HepG2 (cell line): ENCODE measurements around the gene TTLL4. TPM values are rescaled to one million over a fixed set of nuclear protein-coding genes. Genes with fewer than 3 reads are reported as not detected.
A peak's percentile ranks its signal among the peaks of the same experiment; 100 is the strongest.

Experiments used
- ATAC-seq: fragments of 200-7000 bp; cut with Tn5 transposase; 3 replicates; pipeline ENCODE4 v1.9.1; 2020; ENCODE audit warnings: mild to moderate bottlenecking, moderate library complexity
- BruUV-seq: library from RNA; stranded (reverse); fragments of 400-500 nt; replicated peaks from 2 replicates; lab custom pipeline; 2021; lab: Mats Ljungman, UMichigan
- CTCF ChIA-PET: fragments of 300-600 bp; formaldehyde crosslinking; extraction: SDS; loops from one replicate; lab custom pipeline; 2021; ENCODE audit warnings: low total read pairs, inconsistent platforms, low intra/inter-chr PET ratio; lab: Yijun Ruan, JAX
- POLR2A ChIA-PET: fragments of 350-600 bp; sonication (Branson Sonifier 250); formaldehyde crosslinking; loops from one replicate; lab custom pipeline; 2020; ENCODE audit warnings: antibody characterized with exemption, inconsistent platforms; lab: Yijun Ruan, JAX
- DNase-seq: peaks from one replicate; pipeline ENCODE4 v3.0.0-alpha.2; 2015; ENCODE audit warnings: low spot score
- FAIRE-seq: peaks from 3 replicates; lab custom pipeline; 2011; peaks lifted over from hg19 to GRCh38; lab: Jason Lieb, UNC
- H2AFZ ChIP-seq: one replicate; pipeline ENCODE4 v1.6.1; 2011; ENCODE audit warnings: low read length, inconsistent platforms
- H3K27ac ChIP-seq: fragments of 300-600 bp; 3 replicates; pipeline ENCODE4 v1.8.0; 2011; ENCODE audit warnings: mixed run types, mild to moderate bottlenecking, mixed read lengths, low read length, inconsistent platforms; ENCODE audit not compliant: insufficient read depth; ENCODE audit errors: extremely low read length
- H3K27me3 ChIP-seq, 2 experiments: fragments of 200-600 bp in 1 of 2; 2 replicates in 1 of 2; 3 replicates in 1 of 2; pipeline versions ENCODE4 v1.6.0 to v1.8.0; 2011; ENCODE audit warnings: low read length in 2 of 2, mild to moderate bottlenecking in 2 of 2, moderate library complexity in 2 of 2, inconsistent platforms in 1 of 2; ENCODE audit not compliant: insufficient read depth in 2 of 2, control insufficient read depth in 1 of 2
- H3K36me3 ChIP-seq, 2 experiments: fragments of 200-600 bp in 1 of 2; replicated peaks in 1 of 2; 2 replicates in 1 of 2; 3 replicates in 1 of 2; pipeline versions ENCODE4 v1.5.1 to v1.8.0; 2011; ENCODE audit warnings: low read length in 2 of 2, inconsistent platforms in 1 of 2; ENCODE audit not compliant: insufficient read depth in 2 of 2, control insufficient read depth in 1 of 2
- H3K4me1 ChIP-seq: 2 replicates; pipeline ENCODE4 v1.5.1; 2012; ENCODE audit warnings: low read length, inconsistent platforms; ENCODE audit not compliant: insufficient read depth
- H3K4me2 ChIP-seq: 2 replicates; pipeline ENCODE4 v1.6.0; 2011; ENCODE audit warnings: low read depth, low read length, inconsistent platforms
- H3K4me3 ChIP-seq, 3 experiments: fragments of 200-600 bp in 1 of 3; sonication (generic), shearing (Covaris generic) in 1 of 3; replicated peaks in 1 of 3; 2 replicates each; pipeline ENCODE4 v1.5.1; 2011 to 2016; ENCODE audit warnings: low read length in 3 of 3, inconsistent platforms in 2 of 3, low read depth in 2 of 3, mild to moderate bottlenecking in 2 of 3, control low read depth in 1 of 3, mixed read lengths in 1 of 3; ENCODE audit not compliant: insufficient read depth in 1 of 3
- H3K79me2 ChIP-seq: one replicate; pipeline ENCODE4 v1.6.1; 2011; ENCODE audit warnings: low read length, inconsistent platforms; ENCODE audit not compliant: insufficient read depth
- H3K9ac ChIP-seq: 2 replicates; pipeline ENCODE4 v1.6.0; 2011; ENCODE audit warnings: mild to moderate bottlenecking, low read depth, low read length, inconsistent platforms; ENCODE audit not compliant: insufficient read depth
- H3K9me3 ChIP-seq: 2 replicates; pipeline ENCODE4 v1.5.1; 2012; ENCODE audit warnings: mild to moderate bottlenecking, low read length
- H4K20me1 ChIP-seq: 2 replicates; pipeline ENCODE4 v1.6.0; 2011; ENCODE audit warnings: inconsistent platforms, mild to moderate bottlenecking, low read length, moderate library complexity; ENCODE audit not compliant: insufficient read depth
- ARID2 ChIP-seq: sonication (generic); formaldehyde crosslinking; IDR thresholded peaks from 2 replicates; pipeline ENCODE4 v1.8.1; 2022; ENCODE audit warnings: mild to moderate bottlenecking, missing genetic modification reagents, borderline replicate concordance
- CSRNP2 ChIP-seq: sonication (generic); formaldehyde crosslinking; conservative IDR thresholded peaks from 2 replicates; pipeline ENCODE4 v1.8.0; 2022; ENCODE audit warnings: low read depth, missing genetic modification reagents
- FOXA1 ChIP-seq, 2 experiments: fragments of 450-650 bp in 1 of 2; sonication (generic) in 1 of 2; formaldehyde crosslinking in 1 of 2; IDR thresholded peaks; 2 replicates each; pipeline versions ENCODE4 v1.4.0 to v1.6.1; 2016 to 2020; ENCODE audit warnings: missing genetic modification reagents in 1 of 2
- HOXA9 ChIP-seq: sonication (generic); formaldehyde crosslinking; IDR thresholded peaks from 2 replicates; pipeline ENCODE4 v1.8.1; 2022; ENCODE audit warnings: missing genetic modification reagents, mild to moderate bottlenecking, moderate library complexity, borderline replicate concordance
- KAT7 ChIP-seq: IDR thresholded peaks from 2 replicates; pipeline ENCODE4 v1.6.1; 2018; ENCODE audit warnings: borderline replicate concordance, missing compliant biosample characterization
- LCORL ChIP-seq, 2 experiments: fragments of 450-650 bp in 1 of 2; sonication (generic) in 1 of 2; formaldehyde crosslinking in 1 of 2; IDR thresholded peaks; 2 replicates each; pipeline versions ENCODE4 v1.5.0 to v1.6.1; 2017 to 2020; ENCODE audit warnings: antibody characterized with exemption in 1 of 2, missing genetic modification reagents in 1 of 2
- NFE2L1 ChIP-seq: sonication (generic); formaldehyde crosslinking; IDR thresholded peaks from 2 replicates; pipeline ENCODE4 v1.4.0; 2020; ENCODE audit warnings: missing genetic modification reagents, mild to moderate bottlenecking, borderline replicate concordance
- RBAK ChIP-seq: sonication (generic); formaldehyde crosslinking; IDR thresholded peaks from 2 replicates; pipeline ENCODE4 v1.5.1; 2020; ENCODE audit warnings: mild to moderate bottlenecking, missing genetic modification reagents
- SOX6 ChIP-seq, 2 experiments: fragments of 450-650 bp in 1 of 2; sonication (generic) in 1 of 2; formaldehyde crosslinking in 1 of 2; IDR thresholded peaks; 2 replicates each; pipeline versions ENCODE4 v1.4.0 to v1.6.1; 2017 to 2020; ENCODE audit warnings: antibody characterized with exemption in 1 of 2, mild to moderate bottlenecking in 1 of 2, missing genetic modification reagents in 1 of 2
- SP5 ChIP-seq: IDR thresholded peaks from 2 replicates; pipeline ENCODE4 v1.6.1; 2016; ENCODE audit warnings: low read depth, borderline replicate concordance
- TBX2 ChIP-seq: sonication (generic); formaldehyde crosslinking; IDR thresholded peaks from 2 replicates; pipeline ENCODE4 v1.5.0; 2020; ENCODE audit warnings: missing genetic modification reagents, mild to moderate bottlenecking, borderline replicate concordance
- ZMYM4 ChIP-seq: sonication (generic); formaldehyde crosslinking; IDR thresholded peaks from 2 replicates; pipeline ENCODE4 v1.8.1; 2023; ENCODE audit warnings: mild to moderate bottlenecking, missing genetic modification reagents
- ZNF292 ChIP-seq: sonication (generic); formaldehyde crosslinking; IDR thresholded peaks from 2 replicates; pipeline ENCODE4 v1.8.1; 2022; ENCODE audit warnings: mild to moderate bottlenecking, low read depth, missing genetic modification reagents, borderline replicate concordance
- ZNF605 ChIP-seq: sonication (generic); formaldehyde crosslinking; IDR thresholded peaks from 2 replicates; pipeline ENCODE4 v1.8.0; 2022; ENCODE audit warnings: mild to moderate bottlenecking, missing genetic modification reagents
- ZNF644 ChIP-seq: IDR thresholded peaks from 2 replicates; pipeline ENCODE4 v1.6.1; 2016; ENCODE audit warnings: low read depth
- ZNF724P ChIP-seq: sonication (generic); formaldehyde crosslinking; IDR thresholded peaks from 2 replicates; pipeline ENCODE4 v1.8.0; 2022; ENCODE audit warnings: missing genetic modification reagents, borderline replicate concordance
- ZNF878 ChIP-seq: sonication (generic); formaldehyde crosslinking; IDR thresholded peaks from 2 replicates; pipeline ENCODE4 v1.8.1; 2023; ENCODE audit warnings: mild to moderate bottlenecking, missing genetic modification reagents, moderate library complexity
- WGBS: methylation state at CpG from one replicate; pipeline ENCODE4 v1.1.6; 2017; ENCODE audit warnings: low lambda C conversion rate; 5-methylcytosine and 5-hydroxymethylcytosine counted together
- in situ Hi-C: cut with HindIII; loops from 2 replicates; pipeline ENCODE4 v1.10.0; 2017; ENCODE audit warnings: low pct_unique_long_range_greater_than_20kb; ENCODE audit not compliant: extremely low pct_ligation_motif_present
- intact Hi-C: fragments of 100-400 bp; cut with micrococcal nuclease; formaldehyde crosslinking; loops from one replicate; pipeline ENCODE4 v1.10.0; 2022; ENCODE audit not compliant: unreplicated experiment
- polyA plus RNA-seq, 8 experiments: library from polyadenylated mRNA; depleted of rRNA in 3 of 8; stranded (reverse) in 7 of 8; unstranded in 1 of 8; fragments of >200 nt; fragmentation: Illumina TruSeq in 4 of 8; extraction: Trizol in 4 of 8; gene quantifications; 2 replicates each; pipeline versions ENCODE4 v1.2.1 to v1.2.3, GENCODE V29; 2011 to 2016; ENCODE audit warnings: low read depth in 4 of 8, missing spikeins in 1 of 8, mixed read lengths in 1 of 8; ENCODE audit not compliant: insufficient read depth in 1 of 8
- total RNA-seq, 5 experiments: library from RNA; depleted of rRNA; stranded (reverse); fragments of >200 nt; fragmentation: Illumina TruSeq; extraction: Trizol; gene quantifications; 2 replicates each; pipeline ENCODE4 v1.2.3, GENCODE V29; 2016; ENCODE audit warnings: low read depth in 1 of 5
- TF ChIP-seq, protein P1 (sequence below): IDR thresholded peaks from 2 replicates; pipeline ENCODE4 v1.6.1; 2016
- TF ChIP-seq, protein P2 (sequence below): sonication (generic); formaldehyde crosslinking; IDR thresholded peaks from 2 replicates; pipeline ENCODE4 v1.5.0; 2020; ENCODE audit warnings: mild to moderate bottlenecking, low read depth, missing genetic modification reagents, borderline replicate concordance

TTLL4 gene
- total and polyA plus RNA-seq, 2 of the 13 experiments (the other 11 are each of a cell fraction or from before 2014, with no cell fraction given): 77.5 to 84.6 TPM

- no peak for TF ChIP-seq CSRNP2 (CRISPR knock-in tag)
Observed at GRCh38 chr2:218783688-218784087, 73.1 kb downstream of the TTLL4 start (continued).

DNA sequence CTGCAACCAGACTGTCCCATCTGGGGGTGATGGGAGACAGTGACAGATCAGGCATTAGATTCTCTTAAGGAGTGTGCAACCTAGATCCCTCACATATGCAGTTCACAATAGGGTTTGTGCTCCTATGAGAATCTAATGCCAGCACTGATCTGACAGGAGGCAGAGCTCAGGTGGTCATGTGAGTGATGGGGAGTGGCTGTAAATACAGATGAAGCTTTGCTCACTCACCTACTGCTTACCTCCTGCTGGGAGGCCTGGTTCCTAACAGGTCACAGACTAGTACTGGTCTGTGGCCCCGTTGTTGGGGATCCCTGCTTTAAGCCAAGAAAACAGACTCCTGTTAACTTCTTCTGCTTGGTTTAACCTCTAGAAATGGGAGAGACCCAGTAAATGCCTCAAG lies 74.5 kb downstream of the TTLL4 start:
- intact Hi-C loops (loop anchor here (1.0 kb wide), 1 partner anchor 57 kb away; no protein-coding TSS in a partner anchor), in situ Hi-C loops (no loop called here)
- DNase-seq: peak; percentile 58
- H3K27ac ChIP-seq: no peak overlapping the region
- peak overlapping the region in 1 of 3 experiments; percentile 3; a peak in 1 of 6 replicates for H3K4me3 ChIP-seq
- H4K20me1 ChIP-seq: peaks cover 31% of the 10 kb centered on the region
- ChIA-PET POLR2A (interaction anchor here (0.9 to 8.5 kb wide), 3 partner anchors 19 to 33 kb away, joined by 3 to 218 read pairs (median 6); no protein-coding TSS in a partner anchor), CTCF (interaction anchor here (1.3 kb wide), 1 partner anchor 57 kb away, joined by 7 read pairs; no protein-coding TSS in a partner anchor)
- BruUV-seq: no TSS peak
- H3K9me3 ChIP-seq: no peaks in the 10 kb centered on the region
- peaks cover 2 to 6% of the 10 kb centered on the region in 2 experiments; a peak in 4 of 5 replicates for H3K36me3 ChIP-seq
- peaks cover 82% of the 10 kb centered on the region for H3K4me1 ChIP-seq
- FAIRE-seq: peak; percentile 47
- 7% methylated on average over 1 of the region's 1 CpG for WGBS
- peak overlapping the region; percentile 93 for H3K4me2 ChIP-seq
- peaks cover 81% of the 10 kb centered on the region for H3K79me2 ChIP-seq
- ATAC-seq: no peak
- no peak overlapping the region for H3K9ac ChIP-seq
- no peak overlapping the region for H2AFZ ChIP-seq
- H3K27me3 ChIP-seq: no peaks in the 10 kb centered on the region; a peak in 1 of 5 replicates
- TF ChIP-seq, protein P1, sequence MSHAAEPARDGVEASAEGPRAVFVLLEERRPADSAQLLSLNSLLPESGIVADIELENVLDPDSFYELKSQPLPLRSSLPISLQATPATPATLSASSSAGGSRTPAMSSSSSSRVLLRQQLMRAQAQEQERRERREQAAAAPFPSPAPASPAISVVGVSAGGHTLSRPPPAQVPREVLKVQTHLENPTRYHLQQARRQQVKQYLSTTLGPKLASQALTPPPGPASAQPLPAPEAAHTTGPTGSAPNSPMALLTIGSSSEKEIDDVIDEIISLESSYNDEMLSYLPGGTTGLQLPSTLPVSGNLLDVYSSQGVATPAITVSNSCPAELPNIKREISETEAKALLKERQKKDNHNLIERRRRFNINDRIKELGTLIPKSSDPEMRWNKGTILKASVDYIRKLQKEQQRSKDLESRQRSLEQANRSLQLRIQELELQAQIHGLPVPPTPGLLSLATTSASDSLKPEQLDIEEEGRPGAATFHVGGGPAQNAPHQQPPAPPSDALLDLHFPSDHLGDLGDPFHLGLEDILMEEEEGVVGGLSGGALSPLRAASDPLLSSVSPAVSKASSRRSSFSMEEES (CRISPR knock-in tag): peak; percentile 59; the same call in 1 of the 2 replicates
- 0 out of 2 replicates have a peak, but pooled peaks have one; percentile 13 for TF ChIP-seq ZNF644 (CRISPR knock-in tag)
- no peak for TF ChIP-seq FOXA1 (IDR thresholded peaks at IDR 0.05)
- TF ChIP-seq FOXA1 (CRISPR knock-in tag; IDR thresholded peaks at IDR 0.05): peak; percentile 59
- 0 out of 2 replicates have a peak, but pooled peaks have one; percentile 23 for TF ChIP-seq TBX2
- TF ChIP-seq SOX6 (IDR thresholded peaks at IDR 0.05): no peak
- no peak for TF ChIP-seq SOX6 (CRISPR knock-in tag; IDR thresholded peaks at IDR 0.05)
- TF ChIP-seq ARID2 (CRISPR knock-in tag): no peak
- no peak for TF ChIP-seq KAT7 (CRISPR knock-in tag)
- peak; percentile 34; the same call in 1 of the 2 replicates for TF ChIP-seq ZMYM4 (CRISPR knock-in tag)
- no peak for TF ChIP-seq RBAK (CRISPR knock-in tag)
- no peak for TF ChIP-seq HOXA9 (CRISPR knock-in tag)
- no peak for TF ChIP-seq LCORL (IDR thresholded peaks at IDR 0.05)
- TF ChIP-seq LCORL (CRISPR knock-in tag; IDR thresholded peaks at IDR 0.05): 0 out of 2 replicates have a peak, but pooled peaks have one; percentile 34
- TF ChIP-seq SP5: 0 out of 2 replicates have a peak, but pooled peaks have one; percentile 24
- TF ChIP-seq NFE2L1 (CRISPR knock-in tag): no peak
- TF ChIP-seq ZNF724P: no peak
- 0 out of 2 replicates have a peak, but pooled peaks have one; percentile 35 for TF ChIP-seq ZNF878 (CRISPR knock-in tag)
- TF ChIP-seq ZNF605 (CRISPR knock-in tag): 0 out of 2 replicates have a peak, but pooled peaks have one; percentile 34
- 0 out of 2 replicates have a peak, but pooled peaks have one; percentile 20 for TF ChIP-seq ZNF292
- TF ChIP-seq, protein P2, sequence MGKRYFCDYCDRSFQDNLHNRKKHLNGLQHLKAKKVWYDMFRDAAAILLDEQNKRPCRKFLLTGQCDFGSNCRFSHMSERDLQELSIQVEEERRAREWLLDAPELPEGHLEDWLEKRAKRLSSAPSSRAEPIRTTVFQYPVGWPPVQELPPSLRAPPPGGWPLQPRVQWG (CRISPR knock-in tag): no peak
